SU-DHL-6 (cell line): ENCODE measurements around the gene PPM1G.

Experiments
- H2AFZ ChIP-seq: fragments of 200-600 bp; sonication (generic); 2 replicates; pipeline ENCODE4 v1.6.1; 2014; ENCODE audit warnings: low read depth, mild to moderate bottlenecking, moderate library complexity, mixed read lengths, antibody characterized with exemption, low read length; ENCODE audit not compliant: severe bottlenecking
- H3F3A ChIP-seq: fragments of 200-600 bp; shearing (Covaris generic); 2 replicates; pipeline ENCODE4 v1.6.0; 2016; ENCODE audit warnings: antibody characterized with exemption, mild to moderate bottlenecking; ENCODE audit not compliant: insufficient read depth
- H3K27ac ChIP-seq: fragments of 200-600 bp; sonication (generic); 2 replicates; pipeline ENCODE4 v1.5.1; 2016; ENCODE audit warnings: low read depth, mild to moderate bottlenecking, low read length, moderate library complexity, mixed read lengths
- H3K27me3 ChIP-seq: fragments of 200-600 bp; sonication (generic), shearing (Covaris generic); 2 replicates; pipeline ENCODE4 v1.6.0; 2014; ENCODE audit warnings: mild to moderate bottlenecking, low read length
- H3K36me3 ChIP-seq: fragments of 200-600 bp; sonication (generic); 2 replicates; pipeline ENCODE4 v1.6.1; 2014; ENCODE audit warnings: mild to moderate bottlenecking, low read length, mixed read lengths
- H3K4me2 ChIP-seq: fragments of 300-600, 200-600 bp; shearing (Covaris generic), sonication (generic); 2 replicates; pipeline ENCODE4 v1.6.0; 2014; ENCODE audit warnings: low read length, low read depth, mild to moderate bottlenecking; ENCODE audit not compliant: poor library complexity, severe bottlenecking
- H3K4me3 ChIP-seq: fragments of 200-600 bp; sonication (generic); 2 replicates; pipeline ENCODE4 v1.5.1; 2014; ENCODE audit warnings: antibody characterized with exemption, low read length, mild to moderate bottlenecking, mixed read lengths; ENCODE audit not compliant: insufficient read depth, poor library complexity, severe bottlenecking
- H3K79me2 ChIP-seq: fragments of 200-600 bp; sonication (generic); 2 replicates; pipeline ENCODE4 v1.6.1; 2014; ENCODE audit warnings: mild to moderate bottlenecking, low read length, moderate library complexity; ENCODE audit not compliant: insufficient read depth
- H3K9ac ChIP-seq: fragments of 200-600 bp; sonication (generic); 2 replicates; pipeline ENCODE4 v1.7.0; 2014; ENCODE audit warnings: mild to moderate bottlenecking, low read length
- H3K9me2 ChIP-seq: fragments of 200-600 bp; sonication (generic); replicated peaks from 2 replicates; pipeline ENCODE4 v1.6.1; 2014; ENCODE audit warnings: low read length; ENCODE audit not compliant: insufficient read depth
- H3K9me3 ChIP-seq: fragments of 200-600 bp; sonication (generic); 2 replicates; pipeline ENCODE4 v1.6.1; 2014; ENCODE audit warnings: low read length, mixed read lengths; ENCODE audit not compliant: insufficient read depth
- H4K20me1 ChIP-seq: fragments of 200-600 bp; sonication (generic); 2 replicates; pipeline ENCODE4 v1.6.1; 2014; ENCODE audit warnings: low read depth, mild to moderate bottlenecking, antibody characterized with exemption, low read length, moderate library complexity, mixed read lengths
- CTCF ChIP-seq: fragments of 200-600 bp; sonication (generic); IDR thresholded peaks from one replicate; pipeline ENCODE4 v1.5.1; 2017; ENCODE audit warnings: antibody characterized with exemption, mild to moderate bottlenecking, low read length, moderate library complexity; ENCODE audit not compliant: insufficient read depth, poor library complexity, severe bottlenecking
- EZH2phosphoT487 ChIP-seq: fragments of 200-600 bp; sonication (generic), shearing (Covaris generic); conservative IDR thresholded peaks from 2 replicates; pipeline ENCODE4 v1.6.1; 2018; ENCODE audit warnings: mild to moderate bottlenecking, antibody characterized with exemption, low read length, moderate library complexity, mixed read lengths

The PPM1G gene

GRCh38 chr2:27378809-27379290 lies 30.5 kb downstream of the PPM1G start:
- Histone ChIP-seq H3K9ac (peak overlapping the region; percentile 78; the same call in 1 of the 2 replicates), H2AFZ (no peak overlapping the region), H3K9me2 (no peaks in the 10 kb centered on the region), H3K4me3 (no peak overlapping the region), H4K20me1 (no peaks in the 10 kb centered on the region), H3K36me3 (peaks cover 2% of the 10 kb centered on the region; the same call in 1 of the 2 replicates), H3F3A (peaks cover 30% of the 10 kb centered on the region), H3K4me2 (peak overlapping the region; percentile 80), H3K27me3 (no peaks in the 10 kb centered on the region), H3K27ac (peak overlapping the region; percentile 75; the same call in 1 of the 2 replicates), H3K79me2 (0 out of 2 replicates have a peak, but pooled peaks cover 7% of the 10 kb centered on the region), H3K9me3 (no peaks in the 10 kb centered on the region)
- no peak for TF ChIP-seq CTCF
- TF ChIP-seq EZH2phosphoT487 = no peak

DNA sequence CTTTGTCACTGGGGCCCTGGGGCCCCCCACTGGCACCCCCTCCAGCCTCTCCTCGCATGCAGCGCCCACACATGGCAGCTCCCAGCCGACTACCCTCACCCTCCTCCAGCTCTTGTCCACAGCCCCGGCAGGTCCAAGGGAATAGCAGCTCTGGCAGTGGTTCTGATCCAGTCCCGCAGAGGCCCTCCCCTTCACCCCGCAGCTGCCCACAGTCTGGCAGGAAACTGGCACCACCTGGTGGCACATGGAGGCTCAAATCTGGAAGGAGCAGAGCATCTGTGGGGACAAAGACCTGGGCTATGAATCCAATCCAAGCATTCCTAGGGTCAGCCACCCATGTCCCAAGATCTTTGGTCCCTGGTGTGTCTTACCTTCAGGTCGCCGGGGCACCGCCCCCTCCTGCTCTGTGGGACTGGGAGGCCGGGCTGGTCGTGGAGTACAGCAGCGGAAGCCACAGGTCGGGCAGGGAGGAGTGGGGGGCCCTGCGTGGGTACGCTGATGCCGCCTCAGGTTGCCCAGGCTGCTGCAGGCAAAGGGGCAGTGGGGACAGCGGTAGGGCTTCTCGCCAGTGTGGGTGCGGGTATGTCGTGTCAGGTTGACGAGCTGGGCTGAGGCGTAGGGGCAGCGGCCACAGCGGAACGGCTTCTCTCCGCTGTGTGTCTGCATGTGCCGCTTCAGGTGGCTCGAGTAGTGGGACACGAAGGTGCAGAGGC lies 31.1 kb downstream of the PPM1G start:
- Histone ChIP-seq H3K27ac (no peak overlapping the region), H2AFZ (no peak overlapping the region), H3K9ac (no peak overlapping the region)

GRCh38 chr2:27377618-27378095 lies 31.7 kb downstream of the PPM1G start:
- TF ChIP-seq CTCF = no peak
- no peak for TF ChIP-seq EZH2phosphoT487
- no peaks in the 10 kb centered on the region; the same call in 1 of the 2 replicates for H3K36me3 ChIP-seq

More for the DNA sequence above, 31.1 kb downstream of the PPM1G start:
- Histone ChIP-seq H3K9me2 (no peaks in the 10 kb centered on the region), H3K79me2 (0 out of 2 replicates have a peak, but pooled peaks cover 7% of the 10 kb centered on the region), H3F3A (peaks cover 30% of the 10 kb centered on the region), H4K20me1 (no peaks in the 10 kb centered on the region), H3K4me3 (no peak overlapping the region), H3K4me2 (no peak overlapping the region), H3K27me3 (no peaks in the 10 kb centered on the region), H3K36me3 (no peaks in the 10 kb centered on the region; the same call in 1 of the 2 replicates), H3K9me3 (no peaks in the 10 kb centered on the region)
- TF ChIP-seq CTCF (no peak), EZH2phosphoT487 (no peak)

More at GRCh38 chr2:27377618-27378095, 31.7 kb downstream of the PPM1G start:
- Histone ChIP-seq H3K4me2 (no peak overlapping the region), H3K27ac (no peak overlapping the region), H3K27me3 (no peaks in the 10 kb centered on the region), H3K4me3 (no peak overlapping the region), H3K9ac (no peak overlapping the region), H4K20me1 (no peaks in the 10 kb centered on the region), H2AFZ (no peak overlapping the region), H3K79me2 (0 out of 2 replicates have a peak, but pooled peaks cover 7% of the 10 kb centered on the region), H3K9me2 (no peaks in the 10 kb centered on the region), H3K9me3 (no peaks in the 10 kb centered on the region), H3F3A (peaks cover 30% of the 10 kb centered on the region)
